ENCODE data around the gene CD44.

CD44 gene

GRCh38 chr11:35157814-35158700 is 19.1 kb downstream of the CD44 start:
- Histone ChIP-seq H3K4me2 (ENCODE audit: low read length) (no peak overlapping the region), H3K4me3 (ENCODE audit: low read depth, low read length, poor library complexity, severe bottlenecking) (no peak overlapping the region), H3K4me1 (ENCODE audit: insufficient read depth, low read length, severe bottlenecking) (no peaks in the 10 kb centered on the region), H3K9me3 (ENCODE audit: low read length) (no peaks in the 10 kb centered on the region), H3K9me2 (ENCODE audit: low read depth, low read length) (no peaks in the 10 kb centered on the region), H4K20me1 (ENCODE audit: insufficient read depth, low read length) (no peaks in the 10 kb centered on the region), H3K9ac (ENCODE audit: low read length) (no peak overlapping the region), H3K79me2 (ENCODE audit: insufficient read depth, low read length) (no peaks in the 10 kb centered on the region), H3K36me3 (ENCODE audit: insufficient read depth, low read length) (no peaks in the 10 kb centered on the region), H3F3A (ENCODE audit: insufficient read depth, low read length) (no peaks in the 10 kb centered on the region), H3K27ac (ENCODE audit: low read depth, low read length, poor library complexity, severe bottlenecking) (no peak overlapping the region), H2AFZ (ENCODE audit: low read length) (no peak overlapping the region), H3K27me3 (ENCODE audit: insufficient read depth, low read length) (no peaks in the 10 kb centered on the region)
- TF ChIP-seq EZH2 (IDR thresholded peaks at IDR 0.05; ENCODE audit: borderline replicate concordance, low read length) = no peak
- TF ChIP-seq, protein P1, sequence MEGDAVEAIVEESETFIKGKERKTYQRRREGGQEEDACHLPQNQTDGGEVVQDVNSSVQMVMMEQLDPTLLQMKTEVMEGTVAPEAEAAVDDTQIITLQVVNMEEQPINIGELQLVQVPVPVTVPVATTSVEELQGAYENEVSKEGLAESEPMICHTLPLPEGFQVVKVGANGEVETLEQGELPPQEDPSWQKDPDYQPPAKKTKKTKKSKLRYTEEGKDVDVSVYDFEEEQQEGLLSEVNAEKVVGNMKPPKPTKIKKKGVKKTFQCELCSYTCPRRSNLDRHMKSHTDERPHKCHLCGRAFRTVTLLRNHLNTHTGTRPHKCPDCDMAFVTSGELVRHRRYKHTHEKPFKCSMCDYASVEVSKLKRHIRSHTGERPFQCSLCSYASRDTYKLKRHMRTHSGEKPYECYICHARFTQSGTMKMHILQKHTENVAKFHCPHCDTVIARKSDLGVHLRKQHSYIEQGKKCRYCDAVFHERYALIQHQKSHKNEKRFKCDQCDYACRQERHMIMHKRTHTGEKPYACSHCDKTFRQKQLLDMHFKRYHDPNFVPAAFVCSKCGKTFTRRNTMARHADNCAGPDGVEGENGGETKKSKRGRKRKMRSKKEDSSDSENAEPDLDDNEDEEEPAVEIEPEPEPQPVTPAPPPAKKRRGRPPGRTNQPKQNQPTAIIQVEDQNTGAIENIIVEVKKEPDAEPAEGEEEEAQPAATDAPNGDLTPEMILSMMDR (IDR thresholded peaks at IDR 0.05; ENCODE audit: low read length) = no peak

- no peak for TF ChIP-seq EZH2 (IDR thresholded peaks at IDR 0.05; ENCODE audit: borderline replicate concordance, low read length)
- TF ChIP-seq, protein P1 (IDR thresholded peaks at IDR 0.05; ENCODE audit: low read length) = no peak
- Histone ChIP-seq H4K20me1 (ENCODE audit: insufficient read depth, low read length) (no peaks in the 10 kb centered on the region), H3K4me3 (ENCODE audit: low read depth, low read length, poor library complexity, severe bottlenecking) (no peak overlapping the region), H3K36me3 (ENCODE audit: insufficient read depth, low read length) (no peaks in the 10 kb centered on the region), H3K4me2 (ENCODE audit: low read length) (no peak overlapping the region), H3K79me2 (ENCODE audit: insufficient read depth, low read length) (no peaks in the 10 kb centered on the region), H3K9me2 (ENCODE audit: low read depth, low read length) (no peaks in the 10 kb centered on the region), H3K27ac (ENCODE audit: low read depth, low read length, poor library complexity, severe bottlenecking) (no peak overlapping the region), H3K4me1 (ENCODE audit: insufficient read depth, low read length, severe bottlenecking) (no peaks in the 10 kb centered on the region), H3K9ac (ENCODE audit: low read length) (no peak overlapping the region), H2AFZ (ENCODE audit: low read length) (no peak overlapping the region), H3K27me3 (ENCODE audit: insufficient read depth, low read length) (no peaks in the 10 kb centered on the region), H3K9me3 (ENCODE audit: low read length) (no peaks in the 10 kb centered on the region), H3F3A (ENCODE audit: insufficient read depth, low read length) (no peaks in the 10 kb centered on the region)
Observed at GRCh38 chr11:35158701-35159510, 19.9 kb downstream of the CD44 start.

DNA sequence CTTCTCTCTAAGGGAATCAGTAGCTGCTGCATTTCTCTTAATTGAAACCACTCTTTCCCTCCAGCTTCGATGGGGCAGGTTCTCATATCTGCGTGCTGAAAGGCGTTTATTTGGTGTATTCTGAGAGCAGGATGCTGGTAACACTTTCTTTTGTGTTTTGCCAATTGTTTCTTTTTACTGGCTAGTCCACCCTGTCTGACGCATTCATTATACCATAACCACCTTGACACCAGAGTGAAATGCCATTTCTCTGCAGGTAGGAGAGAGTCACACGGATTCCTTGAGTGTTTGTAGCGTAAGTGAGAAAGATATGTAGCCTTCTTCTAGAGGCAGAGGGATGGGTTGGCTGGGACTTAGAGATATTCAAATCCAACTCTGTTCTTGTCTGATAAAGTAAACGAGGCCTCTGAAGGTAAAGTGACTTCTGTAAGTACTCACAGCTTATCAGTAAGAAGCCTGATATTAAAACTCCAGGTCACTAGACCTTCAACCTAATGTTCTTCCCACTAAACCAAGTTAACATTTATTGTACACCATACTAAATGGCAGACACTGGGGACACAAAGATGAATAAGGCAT is 21.4 kb downstream of the CD44 start:
- Histone ChIP-seq H4K20me1 (ENCODE audit: insufficient read depth, low read length) (no peaks in the 10 kb centered on the region), H3K4me1 (ENCODE audit: insufficient read depth, low read length, severe bottlenecking) (no peaks in the 10 kb centered on the region), H3K27me3 (ENCODE audit: insufficient read depth, low read length) (no peaks in the 10 kb centered on the region), H3K4me2 (ENCODE audit: low read length) (no peak overlapping the region), H3K4me3 (ENCODE audit: low read depth, low read length, poor library complexity, severe bottlenecking) (no peak overlapping the region), H3F3A (ENCODE audit: insufficient read depth, low read length) (no peaks in the 10 kb centered on the region), H3K9me3 (ENCODE audit: low read length) (no peaks in the 10 kb centered on the region), H3K79me2 (ENCODE audit: insufficient read depth, low read length) (no peaks in the 10 kb centered on the region), H3K9ac (ENCODE audit: low read length) (no peak overlapping the region), H3K36me3 (ENCODE audit: insufficient read depth, low read length) (no peaks in the 10 kb centered on the region), H3K27ac (ENCODE audit: low read depth, low read length, poor library complexity, severe bottlenecking) (no peak overlapping the region), H3K9me2 (ENCODE audit: low read depth, low read length) (no peaks in the 10 kb centered on the region), H2AFZ (ENCODE audit: low read length) (no peak overlapping the region)
- TF ChIP-seq EZH2 (IDR thresholded peaks at IDR 0.05; ENCODE audit: borderline replicate concordance, low read length) = no peak
- TF ChIP-seq, protein P1 (IDR thresholded peaks at IDR 0.05; ENCODE audit: low read length) = no peak
